ENCODE measurements around the gene PECR. TPM values are rescaled to one million over a fixed set of nuclear protein-coding genes. Genes with fewer than 3 reads are reported as not detected.

The PECR gene
- total RNA-seq, 3 donors from 2014 or later, result 19.6 to 31.8 (median 28.8) TPM

DNA sequence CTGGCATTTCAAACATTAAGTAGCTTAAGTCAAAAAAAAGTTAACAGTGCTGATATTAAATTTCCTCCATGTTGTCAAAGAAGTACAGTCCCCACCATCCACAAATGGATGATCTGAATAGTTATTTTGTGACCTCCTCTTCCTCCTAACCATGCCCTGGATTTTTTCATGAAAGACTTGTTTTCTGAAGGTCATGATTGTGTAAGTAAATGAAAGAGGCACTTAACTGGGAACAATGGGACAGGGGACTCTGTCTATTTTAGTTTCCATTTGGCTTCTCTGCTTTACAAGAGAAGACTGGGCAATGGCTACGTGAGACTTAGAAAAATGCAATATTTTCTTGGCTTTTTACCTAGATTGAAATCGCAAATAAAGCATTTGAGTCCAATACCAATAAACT lies 32.2 kb downstream of the PECR start:
- H3K4me3 ChIP-seq, result no peak overlapping the region
- intact Hi-C loops (cut with DNase I, micrococcal nuclease), result no loop called here
- ATAC-seq (no peak), DNase-seq (no peak)
- no peaks in the 10 kb centered on the region for H3K4me1 ChIP-seq (ENCODE audit: low read depth)
- H3K9me3 ChIP-seq, result no peaks in the 10 kb centered on the region
- H3K36me3 ChIP-seq (ENCODE audit: low read depth), result no peaks in the 10 kb centered on the region
- TF ChIP-seq CTCF (IDR thresholded peaks at IDR 0.05), result no peak

DNA sequence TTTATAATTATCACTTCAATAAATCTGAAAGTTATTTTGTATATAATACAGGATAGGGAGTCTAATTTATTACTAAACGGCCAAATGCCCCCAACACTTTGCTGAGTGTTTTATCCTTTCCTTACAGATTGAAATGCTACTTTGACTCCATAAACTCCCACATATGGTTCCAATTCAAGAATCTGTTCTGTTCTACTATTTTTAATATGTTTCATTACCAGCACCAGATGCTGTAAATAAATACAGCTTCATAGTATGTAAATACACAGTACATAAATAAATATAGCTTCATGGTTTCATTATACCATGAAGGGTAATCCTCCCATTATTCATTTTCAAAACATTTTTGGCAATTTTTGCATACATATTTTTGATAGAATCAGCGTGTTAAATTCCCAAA lies 34.2 kb downstream of the PECR start:
- DNase-seq (no peak), ATAC-seq (no peak)
- Histone ChIP-seq H3K4me1 (ENCODE audit: low read depth) (no peaks in the 10 kb centered on the region), H3K36me3 (ENCODE audit: low read depth) (no peaks in the 10 kb centered on the region), H3K9me3 (no peaks in the 10 kb centered on the region), H3K4me3 (no peak overlapping the region)
- intact Hi-C loops (cut with DNase I, micrococcal nuclease), result no loop called here
- no peak for TF ChIP-seq CTCF (IDR thresholded peaks at IDR 0.05)

DNA sequence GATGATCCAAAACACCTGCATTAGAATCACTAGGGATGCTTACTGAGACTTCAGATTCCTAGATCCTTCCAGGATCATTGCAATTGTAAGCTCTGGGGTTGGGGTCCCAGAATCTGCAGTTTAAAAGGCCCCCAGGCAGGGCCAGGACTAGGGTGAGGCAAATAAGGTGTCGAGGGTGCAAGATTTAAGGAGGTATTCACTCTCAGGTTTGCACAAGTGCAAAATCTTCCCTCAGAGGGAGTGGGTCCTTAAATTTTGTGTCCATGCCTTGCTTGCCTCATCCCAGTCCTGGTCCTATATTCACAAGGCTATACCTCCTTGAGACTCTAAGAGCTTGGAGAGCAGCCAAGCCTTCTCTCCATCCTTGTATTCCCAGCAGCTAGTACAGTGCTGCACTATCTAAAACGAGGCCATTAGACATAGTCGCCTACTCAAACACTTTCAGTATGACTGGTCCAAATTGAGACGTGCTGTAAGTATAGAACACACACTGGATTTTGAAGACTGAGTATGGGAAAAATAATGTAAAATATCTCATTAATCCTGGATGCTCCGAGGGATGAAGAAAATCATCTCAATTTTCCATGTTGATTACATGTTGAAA lies 36.6 kb downstream of the PECR start:
- DNase-seq (no peak), ATAC-seq (no peak)
- H3K4me1 ChIP-seq (ENCODE audit: low read depth), result no peaks in the 10 kb centered on the region
- intact Hi-C loops (cut with DNase I, micrococcal nuclease), result no loop called here
- H3K4me3 ChIP-seq, result no peak overlapping the region
- TF ChIP-seq CTCF (IDR thresholded peaks at IDR 0.05), result no peak
- no peaks in the 10 kb centered on the region for H3K9me3 ChIP-seq
- H3K36me3 ChIP-seq (ENCODE audit: low read depth), result no peaks in the 10 kb centered on the region

DNA sequence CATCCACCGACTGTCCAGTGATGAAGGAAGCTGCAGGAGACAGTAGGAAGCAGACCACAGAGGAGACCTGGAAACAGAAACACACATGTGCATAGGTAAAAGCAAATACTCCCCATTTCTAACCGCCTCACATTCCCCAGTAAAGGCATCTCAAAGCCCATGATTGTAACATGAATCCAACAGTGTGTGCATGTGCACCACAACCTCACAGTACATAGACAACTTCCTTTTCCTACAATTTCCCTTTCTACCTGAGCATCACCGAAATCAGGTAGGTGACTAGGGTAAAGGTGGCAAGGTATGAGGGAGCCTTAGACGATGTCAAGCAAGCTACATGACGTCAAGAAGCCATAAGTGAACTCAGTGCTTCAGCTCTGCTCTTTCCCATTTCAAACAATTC lies 37.7 kb downstream of the PECR start:
- no peak for DNase-seq
- intact Hi-C loops (cut with DNase I, micrococcal nuclease), result no loop called here
- Histone ChIP-seq H3K36me3 (ENCODE audit: low read depth) (no peaks in the 10 kb centered on the region), H3K4me3 (no peak overlapping the region), H3K4me1 (ENCODE audit: low read depth) (no peaks in the 10 kb centered on the region), H3K9me3 (no peaks in the 10 kb centered on the region)
- no peak for TF ChIP-seq CTCF (IDR thresholded peaks at IDR 0.05)
- ATAC-seq, result no peak

DNA sequence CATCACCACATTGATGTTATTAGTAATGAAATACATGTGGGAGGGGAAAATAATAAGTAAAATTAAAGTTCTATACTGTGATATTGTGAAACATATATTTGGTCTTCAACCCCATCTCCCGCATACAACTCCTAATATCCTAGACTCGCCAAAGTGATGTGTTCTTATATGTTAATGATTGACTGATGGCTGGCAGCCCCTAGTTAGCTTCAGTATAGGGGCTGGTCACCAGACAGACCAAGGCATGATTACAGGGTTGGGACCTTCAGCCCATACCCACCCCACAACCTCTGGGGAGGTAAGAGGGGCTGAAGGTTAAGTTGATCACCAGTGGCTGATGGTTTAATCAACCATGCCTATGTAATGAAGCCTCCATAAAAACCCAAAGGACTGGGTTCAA lies 40.2 kb downstream of the PECR start:
- Histone ChIP-seq H3K4me3 (no peak overlapping the region), H3K36me3 (ENCODE audit: low read depth) (no peaks in the 10 kb centered on the region), H3K9me3 (no peaks in the 10 kb centered on the region), H3K4me1 (ENCODE audit: low read depth) (no peaks in the 10 kb centered on the region)
- no peak for TF ChIP-seq CTCF (IDR thresholded peaks at IDR 0.05)
- ATAC-seq, result no peak
- no peak for DNase-seq
- intact Hi-C loops (cut with DNase I, micrococcal nuclease), result no loop called here

GRCh38 chr2:216039918-216040317 lies 41.7 kb downstream of the PECR start:
- intact Hi-C loops (cut with DNase I, micrococcal nuclease), result no loop called here

More at GRCh38 chr2:216039918-216040317, 41.7 kb downstream of the PECR start:
- H3K36me3 ChIP-seq (ENCODE audit: low read depth), result no peaks in the 10 kb centered on the region
- DNase-seq (no peak), ATAC-seq (no peak)
- H3K4me3 ChIP-seq, result no peak overlapping the region
- no peak for TF ChIP-seq CTCF (IDR thresholded peaks at IDR 0.05)
- H3K9me3 ChIP-seq, result no peaks in the 10 kb centered on the region
- H3K4me1 ChIP-seq (ENCODE audit: low read depth), result no peaks in the 10 kb centered on the region

Data from mucosa of descending colon (tissue), 3 donors.